ENCODE results near the gene DUXB. TPM values are rescaled to one million over a fixed set of nuclear protein-coding genes. Genes with fewer than 3 reads are reported as not detected.

The DUXB gene
- total RNA-seq, 1 experiment from 2014 or later: not detected

GRCh38 chr16:75682308-75682707, 19.0 kb downstream of the DUXB start:
- Mint-ChIP-seq H3K27me3 (ENCODE audit: insufficient read depth, unreplicated experiment) (no peaks in the 10 kb centered on the region), H3K9me3 (ENCODE audit: unreplicated experiment) (peaks cover 29% of the 10 kb centered on the region), H3K27ac (ENCODE audit: unreplicated experiment) (no peak overlapping the region), H3K4me3 (ENCODE audit: unreplicated experiment) (no peak overlapping the region), H3K36me3 (ENCODE audit: insufficient read depth, unreplicated experiment) (peaks cover 4% of the 10 kb centered on the region), H3K4me1 (ENCODE audit: low read depth, unreplicated experiment) (peaks cover 8% of the 10 kb centered on the region)
- no peaks in the 10 kb centered on the region for H3K36me3 ChIP-seq (ENCODE audit: control insufficient read depth, insufficient read depth, low read length)
- peaks cover 5% of the 10 kb centered on the region for H3K4me1 ChIP-seq
- TF ChIP-seq CTCF (IDR thresholded peaks at IDR 0.05; ENCODE audit: insufficient read depth in 1 of 2, low read depth in 1 of 2, low read length in 1 of 2, severe bottlenecking in 1 of 2, unreplicated experiment in 1 of 2): no peak
- H3K27me3 ChIP-seq (replicated peaks; ENCODE audit: control insufficient read depth, insufficient read depth, low read length): no peaks in the 10 kb centered on the region
- 0 out of 2 replicates have a peak, but pooled peaks cover 14% of the 10 kb centered on the region for H3K9me3 ChIP-seq
- no peak for DNase-seq
- BruUV-seq (replicated peaks): no TSS peak
- ChIA-PET POLR2A (no interaction called here), CTCF (no interaction called here)
- no peak overlapping the region for H3K4me3 ChIP-seq (ENCODE audit: low read depth, low read length)
- intact Hi-C loops (cut with micrococcal nuclease; ENCODE audit: unreplicated experiment): no loop called here

GRCh38 chr16:75679366-75679765, 21.9 kb downstream of the DUXB start:
- peaks cover 8% of the 10 kb centered on the region for H3K4me1 Mint-ChIP-seq (ENCODE audit: low read depth, unreplicated experiment)
- TF ChIP-seq CTCF (IDR thresholded peaks at IDR 0.05; ENCODE audit: insufficient read depth in 1 of 2, low read depth in 1 of 2, low read length in 1 of 2, severe bottlenecking in 1 of 2, unreplicated experiment in 1 of 2): no peak
- H3K27me3 Mint-ChIP-seq (ENCODE audit: insufficient read depth, unreplicated experiment): no peaks in the 10 kb centered on the region
- POLR2A ChIA-PET: no interaction called here
- no peak overlapping the region for H3K27ac Mint-ChIP-seq (ENCODE audit: unreplicated experiment)
- 0 out of 2 replicates have a peak, but pooled peaks cover 4% of the 10 kb centered on the region for H3K9me3 ChIP-seq
- no peaks in the 10 kb centered on the region for H3K36me3 ChIP-seq (ENCODE audit: control insufficient read depth, insufficient read depth, low read length)
- peaks cover 22% of the 10 kb centered on the region for H3K9me3 Mint-ChIP-seq (ENCODE audit: unreplicated experiment)
- H3K4me3 Mint-ChIP-seq (ENCODE audit: unreplicated experiment): no peak overlapping the region
- BruUV-seq (replicated peaks): no TSS peak
- intact Hi-C loops (cut with micrococcal nuclease; ENCODE audit: unreplicated experiment): no loop called here
- H3K36me3 Mint-ChIP-seq (ENCODE audit: insufficient read depth, unreplicated experiment): peaks cover 1% of the 10 kb centered on the region
- no peaks in the 10 kb centered on the region for H3K27me3 ChIP-seq (replicated peaks; ENCODE audit: control insufficient read depth, insufficient read depth, low read length)
- DNase-seq: no peak
- peaks cover 5% of the 10 kb centered on the region for H3K4me1 ChIP-seq
- CTCF ChIA-PET: no interaction called here
- H3K4me3 ChIP-seq (ENCODE audit: low read depth, low read length): no peak overlapping the region

DNA sequence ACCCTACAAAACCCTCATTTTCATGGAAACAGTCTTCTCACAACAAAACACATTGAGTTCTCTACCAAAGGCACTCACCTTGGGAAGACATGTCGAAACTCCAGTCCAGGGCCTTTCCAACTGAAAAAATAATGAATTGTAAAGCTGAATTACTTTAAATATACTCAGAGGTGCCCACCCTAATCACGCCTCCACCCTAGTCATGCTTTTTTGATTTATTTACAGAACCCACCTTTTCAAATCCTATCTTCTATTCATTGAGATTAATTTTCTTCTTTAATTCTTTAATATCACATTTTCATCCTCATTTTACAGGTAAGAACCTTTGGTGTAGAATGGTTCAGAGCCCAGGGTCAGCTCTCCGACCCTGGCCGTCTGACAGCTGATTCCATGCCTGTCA, 24.4 kb downstream of the DUXB start, which contains the start of gene CPHXL2:
TSS of gene CPHXL2 (minus strand) at position 101 of the 400 bp plus-strand sequence. CDS start at position 91, 10 bp downstream.
- Mint-ChIP-seq H3K27me3 (ENCODE audit: insufficient read depth, unreplicated experiment) (no peaks in the 10 kb centered on the region), H3K9me3 (ENCODE audit: unreplicated experiment) (no peaks in the 10 kb centered on the region), H3K4me1 (ENCODE audit: low read depth, unreplicated experiment) (peaks cover 8% of the 10 kb centered on the region), H3K36me3 (ENCODE audit: insufficient read depth, unreplicated experiment) (no peaks in the 10 kb centered on the region), H3K27ac (ENCODE audit: unreplicated experiment) (no peak within 1 kb of the TSS), H3K4me3 (ENCODE audit: unreplicated experiment) (no peak within 1 kb of the TSS)
- CTCF ChIA-PET: no interaction called here
- POLR2A ChIA-PET: no interaction called here
- no TSS peak for BruUV-seq (replicated peaks)
- Histone ChIP-seq H3K36me3 (ENCODE audit: control insufficient read depth, insufficient read depth, low read length) (no peaks in the 10 kb centered on the region), H3K9me3 (no peaks in the 10 kb centered on the region), H3K4me1 (peaks cover 5% of the 10 kb centered on the region), H3K27me3 (replicated peaks; ENCODE audit: control insufficient read depth, insufficient read depth, low read length) (no peaks in the 10 kb centered on the region), H3K4me3 (ENCODE audit: low read depth, low read length) (no peak within 1 kb of the TSS)
- DNase-seq: no peak
- no peak for TF ChIP-seq CTCF (IDR thresholded peaks at IDR 0.05; ENCODE audit: insufficient read depth in 1 of 2, low read depth in 1 of 2, low read length in 1 of 2, severe bottlenecking in 1 of 2, unreplicated experiment in 1 of 2)
- intact Hi-C loops (cut with micrococcal nuclease; ENCODE audit: unreplicated experiment): no loop called here
